Measurements from ENCODE around the gene YTHDC2. TPM values are rescaled to one million over a fixed set of nuclear protein-coding genes. Genes with fewer than 3 reads are reported as not detected.
A peak's percentile ranks its signal among the peaks of the same experiment; 100 is the strongest.

Gene YTHDC2
- total RNA-seq, 1 donor from 2014 or later, result 7.3 TPM

GRCh38 chr5:113608113-113608596 lies 94.7 kb downstream of the YTHDC2 start:
- no peak for DNase-seq (ENCODE audit: low read depth)
- TF ChIP-seq CTCF (conservative IDR thresholded peaks at IDR 0.05; ENCODE audit: low read depth, low read length), result no peak
- no peak overlapping the region for H3K4me3 ChIP-seq (ENCODE audit: low read depth, low read length)

GRCh38 chr5:113612060-113612496 lies 98.6 kb downstream of the YTHDC2 start:
- no peak for DNase-seq (ENCODE audit: low read depth)
- TF ChIP-seq CTCF (conservative IDR thresholded peaks at IDR 0.05; ENCODE audit: low read depth, low read length), result peak; percentile 55
- H3K4me3 ChIP-seq (ENCODE audit: low read depth, low read length), result no peak overlapping the region

- no peak overlapping the region for H3K4me3 ChIP-seq (ENCODE audit: low read depth, low read length)
- TF ChIP-seq CTCF (conservative IDR thresholded peaks at IDR 0.05; ENCODE audit: low read depth, low read length), result no peak
- DNase-seq (ENCODE audit: low read depth), result no peak
Measured at GRCh38 chr5:113614191-113614590, 100.7 kb downstream of the YTHDC2 start.

GRCh38 chr5:113615708-113616107 lies 102.2 kb downstream of the YTHDC2 start:
- no peak overlapping the region for H3K4me3 ChIP-seq (ENCODE audit: low read depth, low read length)
- DNase-seq (ENCODE audit: low read depth), result no peak
- TF ChIP-seq CTCF (conservative IDR thresholded peaks at IDR 0.05; ENCODE audit: low read depth, low read length), result no peak

- TF ChIP-seq CTCF (conservative IDR thresholded peaks at IDR 0.05; ENCODE audit: low read depth, low read length), result no peak
Measured at GRCh38 chr5:113617191-113617796, 103.8 kb downstream of the YTHDC2 start.

GRCh38 chr5:113632996-113633395 lies 119.5 kb downstream of the YTHDC2 start:
- no peak for TF ChIP-seq CTCF (conservative IDR thresholded peaks at IDR 0.05; ENCODE audit: low read depth, low read length)
- H3K4me3 ChIP-seq (ENCODE audit: low read depth, low read length), result no peak overlapping the region
- DNase-seq (ENCODE audit: low read depth), result no peak

More at GRCh38 chr5:113617191-113617796, 103.8 kb downstream of the YTHDC2 start:
- no peak for DNase-seq (ENCODE audit: low read depth)
- H3K4me3 ChIP-seq (ENCODE audit: low read depth, low read length), result no peak overlapping the region

GRCh38 chr5:113634957-113635356 lies 121.5 kb downstream of the YTHDC2 start:
- H3K4me3 ChIP-seq (ENCODE audit: low read depth, low read length), result no peak overlapping the region
- no peak for TF ChIP-seq CTCF (conservative IDR thresholded peaks at IDR 0.05; ENCODE audit: low read depth, low read length)
- DNase-seq (ENCODE audit: low read depth), result no peak
